H1 (cell line): Measurements from ENCODE around the gene IFNGR1. TPM values are rescaled to one million over a fixed set of nuclear protein-coding genes. Genes with fewer than 3 reads are reported as not detected.

Experiments used
- CTCF ChIA-PET: fragments of 300-600 bp; sonication (Branson Sonifier 250); formaldehyde crosslinking; loops from one replicate; lab custom pipeline; 2021; ENCODE audit not compliant: partially characterized antibody; lab: Charles Lee
- POLR2A ChIA-PET: fragments of 300-600 bp; sonication (Branson Sonifier 250); formaldehyde crosslinking; loops from one replicate; lab custom pipeline; 2021; ENCODE audit warnings: inconsistent platforms; ENCODE audit not compliant: partially characterized antibody; lab: Charles Lee
- DNase-seq, 2 experiments: peaks; one replicate each; pipeline versions ENCODE4 v3.0.0 to v3.0.0-alpha.2; 2010 to 2022; ENCODE audit warnings: low spot score in 2 of 2, low read depth in 1 of 2, mixed read lengths in 1 of 2
- FAIRE-seq: peaks from 2 replicates; lab custom pipeline; 2011; peaks lifted over from hg19 to GRCh38; lab: Jason Lieb, UNC
- H2AFZ ChIP-seq: 2 replicates; pipeline ENCODE4 v1.8.1; 2012; ENCODE audit warnings: low read length, inconsistent platforms
- H2AK5ac ChIP-seq: 2 replicates; pipeline ENCODE4 v1.6.1; 2013; ENCODE audit warnings: low read depth, low read length
- H2BK120ac ChIP-seq: replicated peaks from 2 replicates; pipeline ENCODE3; 2013; ENCODE audit warnings: low read depth, low read length, inconsistent platforms
- H2BK12ac ChIP-seq: 2 replicates; pipeline ENCODE4 v1.6.1; 2013; ENCODE audit warnings: low read depth, low read length
- H2BK15ac ChIP-seq: 2 replicates; pipeline ENCODE4 v1.6.1; 2013; ENCODE audit warnings: low read length
- H2BK20ac ChIP-seq: 2 replicates; pipeline ENCODE4 v1.6.1; 2013; ENCODE audit warnings: low read length
- H2BK5ac ChIP-seq: 2 replicates; pipeline ENCODE4 v1.6.1; 2013; ENCODE audit warnings: low read depth, low read length
- H3K14ac ChIP-seq: 2 replicates; pipeline ENCODE4 v1.6.1; 2013; ENCODE audit warnings: inconsistent platforms; ENCODE audit not compliant: insufficient read length
- H3K18ac ChIP-seq: 2 replicates; pipeline ENCODE4 v1.6.1; 2013; ENCODE audit warnings: low read length; ENCODE audit errors: extremely low read depth
- H3K23ac ChIP-seq: 2 replicates; pipeline ENCODE4 v1.6.1; 2013; ENCODE audit warnings: inconsistent platforms; ENCODE audit not compliant: insufficient read length
- H3K23me2 ChIP-seq: 2 replicates; pipeline ENCODE4 v1.6.1; 2013; ENCODE audit warnings: low read depth, low read length
- H3K27ac ChIP-seq: 2 replicates; pipeline ENCODE4 v1.6.1; 2011; ENCODE audit warnings: low read depth, low read length, inconsistent platforms
- H3K27me3 ChIP-seq, 4 experiments: replicated peaks in 1 of 4; 1 replicate in 1 of 4; 2 replicates in 3 of 4; pipeline versions ENCODE4 v1.6.1 to v1.8.1; 2011 to 2013; ENCODE audit warnings: low read length in 3 of 4, mild to moderate bottlenecking in 3 of 4, inconsistent platforms in 2 of 4, mixed read lengths in 2 of 4, moderate library complexity in 1 of 4; ENCODE audit not compliant: control insufficient read depth in 3 of 4, insufficient read depth in 3 of 4; ENCODE audit errors: extremely low read depth in 1 of 4
- H3K36me3 ChIP-seq, 4 experiments: 2 replicates each; pipeline versions ENCODE4 v1.6.1 to v1.8.1; 2011 to 2013; ENCODE audit warnings: mild to moderate bottlenecking in 4 of 4, low read length in 3 of 4, moderate library complexity in 2 of 4, control low read depth in 1 of 4, inconsistent platforms in 1 of 4; ENCODE audit not compliant: insufficient read depth in 4 of 4, control insufficient read depth in 2 of 4
- H3K4ac ChIP-seq: replicated peaks from 2 replicates; pipeline ENCODE3; 2013; ENCODE audit warnings: low read length, low read depth, mixed read lengths, inconsistent platforms; ENCODE audit not compliant: insufficient read length
- H3K4me1 ChIP-seq, 4 experiments: replicated peaks in 1 of 4; 1 replicate in 1 of 4; 2 replicates in 3 of 4; pipeline versions ENCODE4 v1.6.1 to v1.8.1; 2011 to 2013; ENCODE audit warnings: low read length in 3 of 4, inconsistent platforms in 2 of 4, mixed read lengths in 1 of 4; ENCODE audit not compliant: insufficient read depth in 4 of 4, control insufficient read depth in 3 of 4
- H3K4me2 ChIP-seq, 2 experiments: 2 replicates each; pipeline versions ENCODE4 v1.6.1 to v1.8.1; 2011 to 2013; ENCODE audit warnings: low read depth in 2 of 2, low read length in 2 of 2, control low read depth in 1 of 2, inconsistent platforms in 1 of 2, mild to moderate bottlenecking in 1 of 2; ENCODE audit not compliant: insufficient read depth in 1 of 2
- H3K4me3 ChIP-seq, 4 experiments: fragments of 200-600, 300-600 bp in 1 of 4; sonication (generic), shearing (Covaris generic), sonication (Bioruptor Twin) in 1 of 4; 2 replicates each; pipeline versions ENCODE4 v1.5.1 to v1.8.1; 2011 to 2016; ENCODE audit warnings: low read length in 4 of 4, low read depth in 3 of 4, control low read depth in 2 of 4, inconsistent platforms in 2 of 4, mild to moderate bottlenecking in 2 of 4, mixed read lengths in 1 of 4, moderate library complexity in 1 of 4; ENCODE audit not compliant: insufficient read depth in 2 of 4; ENCODE audit errors: extremely low read depth in 1 of 4
- H3K56ac ChIP-seq: replicated peaks from 2 replicates; pipeline ENCODE3; 2013; ENCODE audit warnings: low read depth, mild to moderate bottlenecking, mixed read lengths, low read length, inconsistent platforms; ENCODE audit not compliant: insufficient read length
- H3K79me1 ChIP-seq: 2 replicates; pipeline ENCODE4 v1.6.1; 2013; ENCODE audit warnings: low read depth, low read length, control low read depth
- H3K79me2 ChIP-seq, 2 experiments: 2 replicates each; pipeline versions ENCODE4 v1.6.1 to v1.8.1; 2012 to 2013; ENCODE audit warnings: low read length in 2 of 2, mild to moderate bottlenecking in 2 of 2, inconsistent platforms in 1 of 2; ENCODE audit not compliant: insufficient read depth in 2 of 2, control insufficient read depth in 1 of 2
- H3K9ac ChIP-seq, 4 experiments: replicated peaks in 1 of 4; 1 replicate in 1 of 4; 2 replicates in 3 of 4; pipeline versions ENCODE4 v1.6.1 to v1.8.1; 2011 to 2013; ENCODE audit warnings: low read depth in 3 of 4, low read length in 3 of 4, control low read depth in 2 of 4, mild to moderate bottlenecking in 2 of 4, moderate library complexity in 2 of 4, inconsistent platforms in 1 of 4; ENCODE audit errors: extremely low read depth in 1 of 4
- H3K9me3 ChIP-seq, 2 experiments: 2 replicates each; pipeline versions ENCODE4 v1.6.1 to v1.8.1; 2012 to 2013; ENCODE audit warnings: mild to moderate bottlenecking in 2 of 2, moderate library complexity in 2 of 2, control low read depth in 1 of 2, inconsistent platforms in 1 of 2, low read depth in 1 of 2, low read length in 1 of 2, mixed read lengths in 1 of 2; ENCODE audit not compliant: insufficient read depth in 2 of 2
- H4K20me1 ChIP-seq, 2 experiments: replicated peaks in 1 of 2; 2 replicates each; pipeline versions ENCODE3 to v1.8.1; 2011 to 2013; ENCODE audit warnings: inconsistent platforms in 2 of 2, low read length in 2 of 2, mild to moderate bottlenecking in 1 of 2; ENCODE audit not compliant: insufficient read depth in 2 of 2, control insufficient read depth in 1 of 2
- H4K5ac ChIP-seq: 2 replicates; pipeline ENCODE4 v1.6.1; 2013; ENCODE audit warnings: low read length, low read depth, mixed read lengths, inconsistent platforms; ENCODE audit not compliant: insufficient read length
- H4K8ac ChIP-seq: 2 replicates; pipeline ENCODE4 v1.8.0; 2013; ENCODE audit warnings: mild to moderate bottlenecking, moderate library complexity, low read length, inconsistent platforms; ENCODE audit not compliant: insufficient read depth; ENCODE audit errors: extremely low read depth
- H4K91ac ChIP-seq: replicated peaks from 2 replicates; pipeline ENCODE3; 2013; ENCODE audit warnings: low read length, mixed read lengths, inconsistent platforms; ENCODE audit not compliant: insufficient read length
- BRCA1 ChIP-seq: IDR thresholded peaks from 2 replicates; pipeline ENCODE4 v1.6.1; 2012; ENCODE audit warnings: low read depth, low read length, improper control_type of control experiment
- CBX8 ChIP-seq: fragments of 300-800, 300-1000 bp; sonication (generic); IDR thresholded peaks from 2 replicates; pipeline ENCODE4 v1.7.1; 2016; ENCODE audit warnings: low read depth, low read length, borderline replicate concordance
- CEBPB ChIP-seq: IDR thresholded peaks from 2 replicates; pipeline ENCODE4 v1.6.1; 2012; ENCODE audit warnings: low read depth, low read length
- RBBP5 ChIP-seq: IDR thresholded peaks from 2 replicates; pipeline ENCODE4 v1.7.1; 2012; ENCODE audit warnings: low read depth, mild to moderate bottlenecking, inconsistent platforms, low read length, moderate library complexity, borderline replicate concordance
- RNF2 ChIP-seq: fragments of 200-900, 300-1000 bp; sonication (generic); IDR thresholded peaks from 2 replicates; pipeline ENCODE4 v1.7.1; 2016; ENCODE audit warnings: borderline replicate concordance, low read depth, mild to moderate bottlenecking, antibody characterized with exemption, low read length; ENCODE audit not compliant: poor library complexity, severe bottlenecking; ENCODE audit errors: missing control alignments
- WGBS, 2 experiments: shearing (Covaris generic) in 1 of 2; methylation state at CpG; one replicate each; pipeline versions ENCODE4 v1.1.6 to v1.1.7; 2013 to 2015; ENCODE audit warnings: low lambda C conversion rate in 2 of 2, mixed read lengths in 2 of 2, inconsistent platforms in 1 of 2, low coverage in 1 of 2, missing lambda C conversion rate in 1 of 2; ENCODE audit not compliant: insufficient replicate concordance in 2 of 2, insufficient coverage in 1 of 2, insufficient read length in 1 of 2; ENCODE audit errors: extremely low coverage in 1 of 2, missing lambda C conversion rate in 1 of 2; 5-methylcytosine and 5-hydroxymethylcytosine counted together
- polyA plus RNA-seq, 7 experiments: library from polyadenylated mRNA; depleted of rRNA in 3 of 7; stranded (reverse) in 5 of 7; unstranded in 2 of 7; fragments of >200 nt in 5 of 7; fragments of 200-250 nt in 2 of 7; gene quantifications; 1 replicate in 5 of 7; 2 replicates in 1 of 7; 4 replicates in 1 of 7; pipeline versions ENCODE4 v1.2.1 to v1.2.3, GENCODE V29; 2011 to 2013; ENCODE audit warnings: missing spikeins in 2 of 7, mixed read lengths in 2 of 7
- total RNA-seq: library from RNA; stranded (reverse); fragmentation: NEBNext Ultra II Directional; extraction: Animal tissue kit (Norgen Biotek cat#: 25700); gene quantifications from 2 replicates; pipeline ENCODE4 v1.2.1, GENCODE V29; 2021

IFNGR1 gene
- total and polyA plus RNA-seq, 2 of the 8 experiments (the other 6 are each of a cell fraction or from before 2014, with no cell fraction given) = 9.7 to 20.9 TPM

GRCh38 chr6:137185290-137185689 is 33.9 kb downstream of the IFNGR1 start:
- Histone ChIP-seq H3K4me2 (no peak overlapping the region), H3K4ac (no peak overlapping the region), H3K36me3 (peaks cover 0 to 5% (median 1%) of the 10 kb centered on the region in 4 experiments; a peak in 2 of 8 replicates), H2AFZ (no peak overlapping the region), H3K79me2 (no peaks in the 10 kb centered on the region), H3K18ac (no peak overlapping the region), H3K56ac (no peak overlapping the region), H2BK20ac (no peak overlapping the region), H3K23me2 (no peaks in the 10 kb centered on the region), H3K27me3 (no peaks in the 10 kb centered on the region), H3K4me1 (no peaks in the 10 kb centered on the region), H3K4me3 (no peak overlapping the region), H3K9ac (no peak overlapping the region), H3K27ac (no peak overlapping the region), H2BK5ac (no peak overlapping the region), H3K14ac (no peak overlapping the region), H3K23ac (no peak overlapping the region), H3K79me1 (no peaks in the 10 kb centered on the region), H4K20me1 (no peaks in the 10 kb centered on the region), H2BK15ac (no peak overlapping the region), H2BK120ac (no peak overlapping the region), H4K8ac (no peak overlapping the region), H4K5ac (no peak overlapping the region), H4K91ac (no peak overlapping the region), H2BK12ac (no peak overlapping the region), H2AK5ac (no peak overlapping the region), H3K9me3 (peaks cover 65 to 81% of the 10 kb centered on the region in 2 experiments)
- no peak for FAIRE-seq
- CTCF ChIA-PET = no interaction called here
- WGBS, 2 experiments = 96% methylated on average over 3 of the region's 3 CpGs; no CpG with 5 or more reads in 1 of the 2 experiments
- DNase-seq = no peak
- POLR2A ChIA-PET = no interaction called here
- TF ChIP-seq BRCA1 (no peak), CEBPB (no peak), RBBP5 (no peak), CBX8 (no peak), RNF2 (no peak)
